CD14-positive monocyte (primary cell): ENCODE results near the gene IDS. TPM values are rescaled to one million over a fixed set of nuclear protein-coding genes. Genes with fewer than 3 reads are reported as not detected.
A peak's percentile ranks its signal among the peaks of the same experiment; 100 is the strongest.
"Not testable (repeated sequence)": the region's sequence is repeated elsewhere in the genome, so short reads cannot be mapped to it uniquely, and the experiment has no call there.

Experiments
- DNase-seq, 3 donors: peaks; one replicate each; pipeline ENCODE4 v3.0.0-alpha.2; 2011 to 2022
- H2AFZ ChIP-seq: 2 replicates; pipeline ENCODE4 v1.6.0; 2012; ENCODE audit warnings: mild to moderate bottlenecking, low read depth, low read length, inconsistent platforms; ENCODE audit not compliant: insufficient read depth, poor library complexity, severe bottlenecking
- H3K27ac ChIP-seq, 2 donors: 1 replicate in 1 of 2; 2 replicates in 1 of 2; pipeline ENCODE4 v1.5.1; 2012 to 2013; ENCODE audit warnings: low read length in 2 of 2, control low read depth in 1 of 2, inconsistent platforms in 1 of 2, low read depth in 1 of 2, mild to moderate bottlenecking in 1 of 2
- H3K27me3 ChIP-seq, 2 donors: one replicate each; pipeline versions ENCODE4 v1.6.0 to v1.6.1; 2011 to 2013; ENCODE audit warnings: low read length in 2 of 2; ENCODE audit not compliant: control insufficient read depth in 2 of 2, insufficient read depth in 2 of 2
- H3K36me3 ChIP-seq, 2 donors: replicated peaks in 1 of 2; 1 replicate in 1 of 2; 2 replicates in 1 of 2; pipeline versions ENCODE4 v1.5.1 to v1.6.1; 2012 to 2013; ENCODE audit warnings: low read length in 2 of 2, control low read depth in 1 of 2, inconsistent platforms in 1 of 2, mild to moderate bottlenecking in 1 of 2; ENCODE audit not compliant: insufficient read depth in 2 of 2, control insufficient read depth in 1 of 2
- H3K4me1 ChIP-seq, 2 donors: 1 replicate in 1 of 2; 2 replicates in 1 of 2; pipeline versions ENCODE4 v1.5.1 to v1.6.1; 2012 to 2013; ENCODE audit warnings: low read length in 2 of 2, control low read depth in 1 of 2, inconsistent platforms in 1 of 2, mild to moderate bottlenecking in 1 of 2, moderate library complexity in 1 of 2; ENCODE audit not compliant: insufficient read depth in 2 of 2, control insufficient read depth in 1 of 2
- H3K4me2 ChIP-seq: replicated peaks from 2 replicates; pipeline ENCODE3; 2012; ENCODE audit warnings: low read length, moderate library complexity, mild to moderate bottlenecking; ENCODE audit not compliant: poor library complexity, severe bottlenecking; ENCODE audit errors: extremely low read depth
- H3K4me3 ChIP-seq, 3 experiments: fragments of 200-600 bp in 1 of 3; sonication (generic) in 1 of 3; replicated peaks in 1 of 3; 1 replicate in 2 of 3; 2 replicates in 1 of 3; pipeline ENCODE4 v1.5.1; 2011 to 2013; ENCODE audit warnings: low read length in 3 of 3, mild to moderate bottlenecking in 3 of 3, control low read depth in 2 of 3, low read depth in 2 of 3, inconsistent platforms in 1 of 3, moderate library complexity in 1 of 3
- H3K79me2 ChIP-seq: 2 replicates; pipeline ENCODE4 v1.6.0; 2012; ENCODE audit warnings: mild to moderate bottlenecking, control low read depth, inconsistent platforms, low read length, moderate library complexity; ENCODE audit not compliant: insufficient read depth
- H3K9ac ChIP-seq: 2 replicates; pipeline ENCODE4 v1.6.0; 2017; ENCODE audit warnings: low read length, mild to moderate bottlenecking; ENCODE audit not compliant: insufficient read depth, poor library complexity, severe bottlenecking
- H3K9me3 ChIP-seq, 2 donors: replicated peaks in 1 of 2; 1 replicate in 1 of 2; 2 replicates in 1 of 2; pipeline versions ENCODE4 v1.5.1 to v1.6.1; 2012 to 2013; ENCODE audit warnings: low read length in 2 of 2, control low read depth in 1 of 2; ENCODE audit not compliant: control insufficient read depth in 1 of 2, insufficient read depth in 1 of 2
- H4K20me1 ChIP-seq: 2 replicates; pipeline ENCODE4 v1.6.0; 2012; ENCODE audit warnings: mild to moderate bottlenecking, low read length, control low read depth, moderate library complexity; ENCODE audit not compliant: insufficient read depth
- H3K27ac Mint-ChIP-seq, 7 donors: one replicate each; pipeline ENCODE4 v1.8.0; 2020; ENCODE audit warnings: mild to moderate bottlenecking in 7 of 7, mixed read lengths in 7 of 7, moderate library complexity in 6 of 7, inconsistent platforms in 2 of 7
- H3K27me3 Mint-ChIP-seq, 3 donors: one replicate each; pipeline ENCODE4 v1.8.0; 2021 to 2022; ENCODE audit warnings: low read depth in 3 of 3, mild to moderate bottlenecking in 3 of 3, mixed read lengths in 3 of 3, moderate library complexity in 3 of 3, inconsistent platforms in 1 of 3
- H3K36me3 Mint-ChIP-seq, 2 donors: one replicate each; pipeline ENCODE4 v1.8.0; 2020; ENCODE audit warnings: mixed read lengths in 2 of 2, inconsistent platforms in 1 of 2, mild to moderate bottlenecking in 1 of 2
- H3K4me1 Mint-ChIP-seq: one replicate; pipeline ENCODE4 v1.8.0; 2020; ENCODE audit warnings: mild to moderate bottlenecking, mixed read lengths
- H3K4me3 Mint-ChIP-seq, 2 donors: one replicate each; pipeline ENCODE4 v1.8.0; 2020; ENCODE audit warnings: mild to moderate bottlenecking in 2 of 2, mixed read lengths in 2 of 2, moderate library complexity in 1 of 2
- H3K9me3 Mint-ChIP-seq, 7 donors: one replicate each; pipeline ENCODE4 v1.8.0; 2020 to 2022; ENCODE audit warnings: mixed read lengths in 7 of 7, mild to moderate bottlenecking in 6 of 7, moderate library complexity in 6 of 7, inconsistent platforms in 2 of 7
- CTCF ChIP-seq: fragments of 200-600 bp; IDR thresholded peaks from one replicate; pipeline ENCODE4 v1.8.0; 2022; ENCODE audit warnings: antibody characterized with exemption, mild to moderate bottlenecking
- WGBS: methylation state at CpG from one replicate; pipeline ENCODE4 v1.1.5; 2013; ENCODE audit warnings: missing lambda C conversion rate; ENCODE audit not compliant: insufficient coverage; 5-methylcytosine and 5-hydroxymethylcytosine counted together
- intact Hi-C, 2 donors: fragments of 100-400 bp; cut with micrococcal nuclease; formaldehyde crosslinking; loops; one replicate each; pipeline versions ENCODE4 v1.15.0 to v1.15.1; 2023
- polyA plus RNA-seq, 3 donors: library from polyadenylated mRNA; depleted of rRNA in 1 of 3; unstranded in 2 of 3; stranded (reverse) in 1 of 3; fragments of 300-500 nt in 2 of 3; fragments of >200 nt in 1 of 3; fragmentation: Illumina TruSeq in 2 of 3; gene quantifications; 1 replicate in 2 of 3; 2 replicates in 1 of 3; pipeline ENCODE4 v1.2.3, GENCODE V29; 2012 to 2021

The IDS gene
- polyA plus RNA-seq, 3 donors, result 79.5 to 113 (median 94.3) TPM

GRCh38 chrX:149533999-149534398, 28.9 kb upstream of the IDS start:
- H3K27me3 ChIP-seq, H3K27me3 Mint-ChIP-seq, H3K9me3 Mint-ChIP-seq, H4K20me1 ChIP-seq, H3K4me2 ChIP-seq, H3K9me3 ChIP-seq, H3K36me3 ChIP-seq, H3K27ac Mint-ChIP-seq, intact Hi-C loops, H2AFZ ChIP-seq, H3K79me2 ChIP-seq, H3K4me3 Mint-ChIP-seq, H3K27ac ChIP-seq, H3K9ac ChIP-seq, DNase-seq, H3K4me3 ChIP-seq: not testable (repeated sequence)
- peaks cover 25% of the 10 kb centered on the region for H3K4me1 Mint-ChIP-seq
- no CpG with 5 or more reads among the region's 11 CpGs for WGBS
- peaks cover 13 to 25% of the 10 kb centered on the region in 2 donors for H3K4me1 ChIP-seq
- peaks cover 11 to 26% of the 10 kb centered on the region in 2 donors for H3K36me3 Mint-ChIP-seq

- DNase-seq, H3K9me3 ChIP-seq, H2AFZ ChIP-seq, H3K27ac Mint-ChIP-seq, H3K9me3 Mint-ChIP-seq, H4K20me1 ChIP-seq, H3K27ac ChIP-seq, H3K4me2 ChIP-seq, intact Hi-C loops, H3K79me2 ChIP-seq, H3K4me3 Mint-ChIP-seq, H3K27me3 ChIP-seq, H3K9ac ChIP-seq, H3K36me3 ChIP-seq, H3K4me3 ChIP-seq, H3K27me3 Mint-ChIP-seq: not testable (repeated sequence)
- WGBS, result no CpG with 5 or more reads among the region's 3 CpGs
- Mint-ChIP-seq H3K4me1 (peaks cover 23% of the 10 kb centered on the region), H3K36me3 (peaks cover 12 to 23% of the 10 kb centered on the region in 2 donors)
- peaks cover 11 to 23% of the 10 kb centered on the region in 2 donors for H3K4me1 ChIP-seq
Observed at GRCh38 chrX:149532868-149533267, 27.8 kb upstream of the IDS start.

- H3K27ac Mint-ChIP-seq, result peak overlapping the region; percentile 22 to 85 (median 80)
- Histone ChIP-seq H3K36me3 (no peaks in the 10 kb centered on the region), H2AFZ (no peak overlapping the region), H3K79me2 (no peaks in the 10 kb centered on the region), H3K27ac (peak overlapping the region; percentile 4 to 58), H3K4me1 (peaks cover 11 to 23% of the 10 kb centered on the region in 2 donors), H4K20me1 (no peaks in the 10 kb centered on the region), H3K9me3 (no peaks in the 10 kb centered on the region), H3K27me3 (no peaks in the 10 kb centered on the region), H3K4me2 (no peak overlapping the region), H3K4me3 (no peak overlapping the region), H3K9ac (no peak overlapping the region)
- TF ChIP-seq CTCF, result no peak
- intact Hi-C loops, result no loop called here
- 57% methylated on average over 2 of the region's 2 CpGs for WGBS
- DNase-seq, result peak; percentile 36 to 70 (median 63)
- H3K27me3 Mint-ChIP-seq, result peaks cover 0 to 6% (median 0%) of the 10 kb centered on the region in 3 donors
- H3K4me3 Mint-ChIP-seq, result no peak overlapping the region
- H3K36me3 Mint-ChIP-seq, result peaks cover 12 to 23% of the 10 kb centered on the region in 2 donors
- no peaks in the 10 kb centered on the region for H3K9me3 Mint-ChIP-seq
- peaks cover 23% of the 10 kb centered on the region for H3K4me1 Mint-ChIP-seq
Observed at GRCh38 chrX:149531599-149531998, 26.5 kb upstream of the IDS start.
